Heart left ventricle (tissue), 16 donors: ENCODE measurements around the gene DENND6B. TPM values are rescaled to one million over a fixed set of nuclear protein-coding genes. Genes with fewer than 3 reads are reported as not detected.

Experiments
- ATAC-seq, 4 donors: fragments of 200-7000 bp; cut with Tn5 transposase; one replicate each; pipeline ENCODE4 v1.9.1; 2020 to 2022; ENCODE audit warnings: moderate library complexity in 4 of 4, mild to moderate bottlenecking in 3 of 4, moderate number of reproducible peaks in 1 of 4
- DNase-seq, 5 donors: peaks; one replicate each; pipeline ENCODE4 v3.0.0-alpha.2; 2020
- H3K27ac ChIP-seq, 12 donors: fragments of 200-600 bp; sonication (generic) in 4 of 12; one replicate each; pipeline versions ENCODE4 v1.5.0 to v1.8.0; 2016 to 2022; ENCODE audit warnings: mild to moderate bottlenecking in 2 of 12
- H3K27me3 ChIP-seq, 9 donors: fragments of 200-600 bp; sonication (generic) in 2 of 9; one replicate each; pipeline versions ENCODE4 v1.5.1 to v1.8.0; 2016 to 2022; ENCODE audit warnings: mild to moderate bottlenecking in 3 of 9
- H3K36me3 ChIP-seq, 9 donors: fragments of 200-600 bp; sonication (generic) in 2 of 9; one replicate each; pipeline versions ENCODE4 v1.5.0 to v1.8.0; 2018 to 2022; ENCODE audit warnings: mild to moderate bottlenecking in 2 of 9
- H3K4me1 ChIP-seq, 12 donors: fragments of 200-600 bp; sonication (generic) in 4 of 12; one replicate each; pipeline versions ENCODE4 v1.5.0 to v1.8.0; 2016 to 2022; ENCODE audit warnings: mild to moderate bottlenecking in 3 of 12
- H3K4me3 ChIP-seq, 12 donors: fragments of 200-600 bp; sonication (generic) in 4 of 12; one replicate each; pipeline versions ENCODE4 v1.5.0 to v1.8.0; 2017 to 2022; ENCODE audit warnings: mild to moderate bottlenecking in 9 of 12, moderate library complexity in 4 of 12
- H3K9me3 ChIP-seq, 12 donors: fragments of 200-600 bp; sonication (generic) in 4 of 12; one replicate each; pipeline versions ENCODE4 v1.5.0 to v1.8.0; 2016 to 2022; ENCODE audit warnings: mild to moderate bottlenecking in 1 of 12
- CTCF ChIP-seq, 12 donors: fragments of 200-600 bp; sonication (generic) in 4 of 12; IDR thresholded peaks; one replicate each; pipeline versions ENCODE4 v1.5.0 to v1.8.0; 2018 to 2022; ENCODE audit warnings: antibody characterized with exemption in 12 of 12, mild to moderate bottlenecking in 5 of 12
- POLR2A ChIP-seq, 2 donors: fragments of 450-650 bp; IDR thresholded peaks; one replicate each; pipeline ENCODE4 v1.6.1; 2017; ENCODE audit warnings: antibody characterized with exemption in 2 of 2, mild to moderate bottlenecking in 2 of 2, moderate library complexity in 2 of 2
- WGBS, 4 donors: extraction: QIAGEN DNeasy Blood & Tissue Kit in 2 of 4; methylation state at CpG; one replicate each; pipeline versions ENCODE4 v1.1.5 to v1.1.7; 2013 to 2018; 5-methylcytosine and 5-hydroxymethylcytosine counted together
- intact Hi-C, 10 donors: fragments of 100-400 bp; cut with DNase I; formaldehyde crosslinking; loops; one replicate each; pipeline versions ENCODE4 v1.11.1 to v1.14.2; 2022
- polyA plus RNA-seq, 2 donors: library from polyadenylated mRNA; stranded (reverse); fragments of 200-250 nt; gene quantifications; one replicate each; pipeline ENCODE4 v1.2.3, GENCODE V29; 2013
- total RNA-seq, 9 donors: library from RNA; depleted of rRNA in 2 of 9; stranded (reverse); fragments of >200 nt in 2 of 9; fragmentation: NEBNext Ultra II Directional in 3 of 9; extraction: Animal tissue kit (Norgen Biotek cat#: 25700) in 3 of 9; gene quantifications; one replicate each; pipeline versions ENCODE4 v1.1.0 to v1.2.4, GENCODE V29; 2016 to 2023
- donor health status: ischemic (EF 13 %, LVEDD 7.1; RV severe dilation, severe dysfunction).
- donor health status: healthy with polysubstance abuse.
- donor health status: DM: no; HTN: yes; CAD: no.
- donor health status: DM: no; HTN: no; CAD: no.
- donor health status: ischemic (EF 25% LVEDD 6.9; RV normal size, moderate dysfunction).
- donor health status: ischemic (EF 25% LVEDD 5.7; RV mildly dilated, moderate dysfunction).
- donor health status: healthy.
- donor health status: DM: yes; HTN: yes; CAD: no.
- donor health status: ischemic (EF 35%, LVEDD 5.7; RV mildly dilated, moderate dysfunction).
- donor health status: nonischemic (EF 11% LVEDD 7.7; RV severe dilation, severe dysfunction).
- donor health status: DM: yes; HTN: yes; CAD: no.
- donor health status: PGD.
- donor health status: ischemic (EF 29% LVEDD 5.4; RV normal size, mild dysfunction).
- donor health status: nonischemic (EF 23%, LVEDD 6.1; RV moderate dilation, normal function).

DENND6B gene
- total and polyA plus RNA-seq, 11 donors: 1.0 to 3.2 (median 1.5) TPM

- peaks cover 0 to 18% (median 0%) of the 10 kb centered on the region in 9 donors for H3K27me3 ChIP-seq
- TF ChIP-seq POLR2A (IDR thresholded peaks at IDR 0.05): no peak
- no peak for TF ChIP-seq CTCF (IDR thresholded peaks at IDR 0.05)
- intact Hi-C loops: loop anchor here in 5 of 10 donors (5.0 kb wide), 3 partner anchors 36 to 71 kb away; partner anchors contain the start of genes PPP6R2 (in 5 of the 5), PLXNB2 (in 2 of the 5) and DENND6B (in 1 of the 5)
- peak overlapping the region in 11 of 12 donors; percentile 6 to 88 (median 78) for H3K27ac ChIP-seq
- peaks cover 0 to 10% (median 10%) of the 10 kb centered on the region in 9 donors for H3K36me3 ChIP-seq
- peak; percentile 73 to 86 (median 77) for DNase-seq
- peak overlapping the region; percentile 22 to 76 (median 62) for H3K4me3 ChIP-seq
- peak in 3 of 4 donors; percentile 49 to 61 (median 60) for ATAC-seq
- H3K4me1 ChIP-seq: peaks cover 5 to 66% (median 45%) of the 10 kb centered on the region in 12 donors
- 1 to 3% (median 2%) methylated on average over 51 to 53 of the region's 53 CpGs for WGBS, 4 donors
- H3K9me3 ChIP-seq: no peaks in the 10 kb centered on the region
Observed at GRCh38 chr22:50270666-50271394, 56.0 kb downstream of the DENND6B start.

- Histone ChIP-seq H3K9me3 (no peaks in the 10 kb centered on the region), H3K4me3 (peak within 1 kb of the TSS; percentile 40 to 76 (median 62)), H3K36me3 (peaks cover 0 to 4% (median 3%) of the 10 kb centered on the region in 9 donors), H3K27ac (peak within 1 kb of the TSS; percentile 70 to 92 (median 78)), H3K4me1 (peaks cover 5 to 66% (median 45%) of the 10 kb centered on the region in 12 donors), H3K27me3 (peaks cover 0 to 18% (median 0%) of the 10 kb centered on the region in 9 donors)
- DNase-seq (peak; percentile 74 to 85 (median 81)), ATAC-seq (peak; percentile 10 to 68 (median 28))
- WGBS, 4 donors: 1% methylated on average over 29 to 92 of the region's 92 CpGs
- intact Hi-C loops: loop anchor here in 5 of 10 donors (5.0 kb wide), 3 partner anchors 37 to 72 kb away; partner anchors contain the start of genes PPP6R2 (in 5 of the 5), PLXNB2 (in 2 of the 5) and DENND6B (in 1 of the 5)
- TF ChIP-seq CTCF (IDR thresholded peaks at IDR 0.05): no peak
- TF ChIP-seq POLR2A (IDR thresholded peaks at IDR 0.05): peak in 1 of 2 donors; percentile 17
Observed at GRCh38 chr22:50269970-50270665, 56.7 kb downstream of the DENND6B start, which contains the start of gene MAPK11. Gene MAPK11 (minus strand): TSS chr22:50270380. CDS start chr22:50270292, 88 bp downstream.

- ATAC-seq (no peak), DNase-seq (no peak)
- Histone ChIP-seq H3K4me1 (peaks cover 5 to 66% (median 45%) of the 10 kb centered on the region in 12 donors), H3K27me3 (peaks cover 0 to 18% (median 0%) of the 10 kb centered on the region in 9 donors), H3K4me3 (peak overlapping the region; percentile 40 to 76 (median 62)), H3K27ac (peak overlapping the region; percentile 46 to 92 (median 78)), H3K9me3 (no peaks in the 10 kb centered on the region), H3K36me3 (no peaks in the 10 kb centered on the region)
- TF ChIP-seq POLR2A (IDR thresholded peaks at IDR 0.05) (no peak), CTCF (IDR thresholded peaks at IDR 0.05) (no peak)
- whole genome bisulfite sequencing, 4 donors: 0 to 21% (median 13%) methylated on average over 1 to 18 of the region's 18 CpGs
- intact Hi-C loops: no loop called here
Observed at GRCh38 chr22:50269573-50269969, 57.2 kb downstream of the DENND6B start.
